GM12878 (cell line): Measurements from ENCODE around the gene MIXL1. TPM values are rescaled to one million over a fixed set of nuclear protein-coding genes. Genes with fewer than 3 reads are reported as not detected.

Source experiments
- CBX5 ChIP-seq: sonication (generic); IDR thresholded peaks from 2 replicates; pipeline ENCODE4 v1.6.1; 2016; ENCODE audit warnings: low read depth, moderate library complexity, mild to moderate bottlenecking, inconsistent platforms
- EED ChIP-seq: sonication (generic); IDR thresholded peaks from 2 replicates; pipeline ENCODE4 v1.6.1; 2016; ENCODE audit warnings: antibody characterized with exemption, low read depth
- KLF5 ChIP-seq: fragments of 450-650 bp; IDR thresholded peaks from 2 replicates; pipeline ENCODE4 v1.6.1; 2014; ENCODE audit warnings: mild to moderate bottlenecking; ENCODE audit not compliant: partially characterized antibody
- NKRF ChIP-seq: fragments of 450-650 bp; conservative IDR thresholded peaks from 2 replicates; pipeline ENCODE4 v1.6.1; 2017; ENCODE audit warnings: mild to moderate bottlenecking, moderate library complexity
- NR2C2 ChIP-seq: IDR thresholded peaks from 2 replicates; pipeline ENCODE4 v1.6.1; 2011; ENCODE audit warnings: borderline replicate concordance, low read depth; ENCODE audit not compliant: control insufficient read depth, insufficient read length
- RAD21 ChIP-seq: IDR thresholded peaks from 2 replicates; pipeline ENCODE4 v1.6.1; 2011; ENCODE audit warnings: mild to moderate bottlenecking, low read depth, low read length, moderate library complexity; ENCODE audit not compliant: insufficient read depth
- RFX5 ChIP-seq: IDR thresholded peaks from 2 replicates; pipeline ENCODE4 v1.6.1; 2011; ENCODE audit warnings: low read depth, low read length, improper control_type of control experiment
- SMARCA5 ChIP-seq: fragments of 450-650 bp; IDR thresholded peaks from 2 replicates; pipeline ENCODE4 v1.6.1; 2017; ENCODE audit warnings: mild to moderate bottlenecking
- SMC3 ChIP-seq: IDR thresholded peaks from 2 replicates; pipeline ENCODE4 v1.6.1; 2011; ENCODE audit warnings: low read length, improper control_type of control experiment, borderline replicate concordance
- TCF3 ChIP-seq: IDR thresholded peaks from 2 replicates; pipeline ENCODE4 v1.6.1; 2012; ENCODE audit warnings: low read depth, mild to moderate bottlenecking, low read length, borderline replicate concordance; ENCODE audit not compliant: insufficient read depth
- ZBTB11 ChIP-seq: fragments of 450-650 bp; formaldehyde crosslinking; IDR thresholded peaks from 2 replicates; pipeline ENCODE4 v1.5.0; 2022; ENCODE audit warnings: mild to moderate bottlenecking, missing genetic modification characterization
- polyA plus RNA-seq, 11 experiments: library from polyadenylated mRNA; depleted of rRNA in 4 of 11; unstranded in 6 of 11; stranded (reverse) in 5 of 11; fragments of >200 nt; fragmentation: Nextera tagmentation in 4 of 11; fragmentation: Illumina TruSeq in 1 of 11; extraction: Ambion mirVana in 4 of 11; extraction: Trizol in 1 of 11; gene quantifications; 1 replicate in 1 of 11; 2 replicates in 10 of 11; pipeline versions ENCODE4 v1.2.1 to v1.2.3, GENCODE V29; 2011 to 2016; ENCODE audit warnings: inconsistent platforms in 2 of 11, missing spikeins in 2 of 11, low read depth in 1 of 11
- total RNA-seq, 4 experiments: library from RNA; depleted of rRNA in 3 of 4; stranded (reverse); fragments of >200 nt in 3 of 4; fragmentation: Illumina TruSeq in 1 of 4; extraction: Trizol in 1 of 4; gene quantifications; 2 replicates each; pipeline versions ENCODE4 v1.2.1 to v1.2.3, GENCODE V29; 2013 to 2021

MIXL1 gene
- total and polyA plus RNA-seq, 10 of the 15 experiments (the other 5 are each of a cell fraction or from before 2014, with no cell fraction given), result 0.11 to 0.25 (median 0.20) TPM; not detected in 2

GRCh38 chr1:226186124-226187018 lies 37.1 kb upstream of the MIXL1 start, which contains the start of gene ACBD3 (continued):
- TF ChIP-seq NKRF, result peak; percentile 92
- TF ChIP-seq RFX5, result no peak
- TF ChIP-seq CBX5, result no peak
- TF ChIP-seq TCF3, result peak; percentile 35; the same call in 1 of the 2 replicates
- no peak for TF ChIP-seq RAD21
- TF ChIP-seq ZBTB11 (CRISPR knock-in tag), result peak; percentile 51
- TF ChIP-seq KLF5, result peak; percentile 53
- peak; percentile 80; the same call in 1 of the 2 replicates for TF ChIP-seq SMARCA5
- peak; percentile 89 for TF ChIP-seq NR2C2
- no peak for TF ChIP-seq SMC3
- TF ChIP-seq EED, result 0 out of 2 replicates have a peak, but pooled peaks have one; percentile 18
- TF ChIP-seq, all 136 proteins: peak for 63
